GM15510 (cell line): ENCODE results near the gene LRRC31.

ENCODE experiments used
- POLR2A ChIP-seq: IDR thresholded peaks from 3 replicates; pipeline ENCODE4 v1.6.1; 2011; ENCODE audit warnings: borderline replicate concordance; ENCODE audit not compliant: insufficient read length; ENCODE audit errors: extremely low read depth

Gene LRRC31

DNA sequence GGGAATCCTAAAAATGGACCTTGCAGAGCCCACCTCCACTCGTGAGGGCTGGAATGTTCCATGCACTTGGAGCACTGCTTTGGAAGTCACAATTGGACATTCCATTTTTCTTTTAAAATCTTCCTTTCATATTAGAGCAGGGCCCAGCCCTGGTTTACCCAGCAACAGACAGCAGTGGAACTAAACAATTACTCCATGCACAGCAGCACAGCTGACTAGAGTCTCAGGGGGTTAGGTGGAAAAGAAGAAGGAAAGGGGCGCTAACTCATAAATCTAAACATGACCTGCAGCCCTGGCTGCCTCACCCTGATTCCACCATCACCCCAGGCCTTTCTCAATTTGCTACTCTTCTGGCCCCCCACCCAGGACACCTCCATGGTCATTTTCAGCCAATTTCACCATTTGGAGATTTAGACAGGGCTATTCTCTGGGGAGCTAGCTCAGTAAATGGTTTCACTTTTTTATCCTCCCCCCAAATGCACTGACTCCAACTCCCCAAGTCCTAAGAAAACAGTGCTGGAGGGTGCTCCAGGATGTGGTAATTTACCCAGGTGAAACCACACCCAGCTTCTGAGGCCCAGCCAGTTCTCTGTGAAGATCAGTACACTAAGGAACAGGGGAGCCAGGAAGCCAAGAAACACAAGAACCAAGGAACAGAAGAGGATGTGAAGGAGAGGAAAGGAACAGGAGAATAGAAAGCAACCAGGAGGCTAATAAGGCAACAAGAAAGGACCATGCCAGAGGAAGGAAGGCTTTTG is 1.6 kb upstream of the LRRC31 start:
- no peak for TF ChIP-seq POLR2A

DNA sequence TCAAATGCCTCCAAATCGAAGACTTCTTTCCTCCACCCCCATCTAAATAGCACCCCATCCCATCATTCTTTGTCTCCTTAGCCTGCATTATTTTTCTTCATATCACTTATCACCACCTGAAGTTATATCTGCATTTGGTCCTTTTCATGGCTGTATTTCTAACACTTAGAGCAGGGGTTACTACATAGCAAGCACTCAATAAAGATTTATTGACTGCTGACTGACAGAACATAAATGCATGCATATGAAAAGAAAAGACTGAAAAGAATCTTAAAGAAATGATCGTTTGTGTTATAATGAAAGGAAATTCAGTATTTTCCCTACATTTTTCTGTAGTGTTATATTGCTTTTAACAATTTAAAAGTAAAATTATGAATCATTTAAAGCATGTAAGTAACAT is 1.4 kb downstream of the LRRC31 start:
- no peak for TF ChIP-seq POLR2A

GRCh38 chr3:169867584-169868210 is 2.0 kb downstream of the LRRC31 start:
- no peak for TF ChIP-seq POLR2A

DNA sequence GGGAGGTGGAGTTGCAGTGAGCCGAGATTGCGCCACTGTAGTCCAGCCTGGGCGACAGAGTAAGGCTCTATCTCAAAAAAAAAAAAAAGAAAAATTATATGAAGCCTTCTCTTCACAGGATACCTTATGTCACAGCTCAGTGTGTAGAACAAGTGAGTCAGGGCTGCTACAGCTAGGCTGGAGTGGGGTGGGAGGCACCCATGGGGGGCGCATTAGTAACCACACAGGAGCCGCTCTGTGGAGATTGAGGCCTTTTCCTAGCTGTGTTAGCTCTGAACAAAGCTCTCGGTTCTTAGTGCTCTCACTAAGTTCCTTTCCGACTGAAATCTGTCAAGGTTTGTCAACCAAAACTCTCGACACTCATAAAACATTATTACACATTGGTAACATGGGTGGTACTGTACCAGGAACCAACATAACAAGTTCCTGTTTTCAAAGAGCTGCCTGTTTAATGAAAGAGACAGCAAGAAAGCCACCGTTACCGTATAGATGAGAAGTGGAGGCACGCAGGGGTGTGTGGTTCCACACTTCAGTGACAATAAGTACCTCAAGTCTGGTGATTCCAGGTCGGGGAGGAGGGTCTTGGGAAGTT is 4.5 kb downstream of the LRRC31 start:
- no peak for TF ChIP-seq POLR2A

- no peak for TF ChIP-seq POLR2A
Measured at GRCh38 chr3:169864270-169864669, 5.5 kb downstream of the LRRC31 start.

DNA sequence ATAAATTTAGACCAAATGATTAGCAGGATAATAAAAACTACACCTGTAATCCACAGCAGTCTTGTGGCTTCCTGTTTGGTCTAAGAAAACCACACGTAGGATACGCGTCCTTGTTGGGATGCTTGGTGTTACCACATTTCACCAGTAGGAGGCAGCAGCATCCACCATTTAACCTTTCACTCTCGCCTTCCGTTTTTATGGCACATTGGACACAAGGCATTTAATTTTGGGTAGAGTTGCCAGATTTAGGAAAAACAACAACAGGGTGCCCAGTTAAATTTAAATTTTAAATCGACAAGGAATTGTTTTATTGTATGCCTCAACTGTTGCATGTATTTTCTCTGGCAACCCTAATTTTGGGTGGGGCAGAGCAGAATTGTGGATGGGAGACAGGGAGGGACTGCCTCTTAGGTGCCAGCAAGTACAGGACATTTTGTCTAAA is 6.3 kb downstream of the LRRC31 start:
- TF ChIP-seq POLR2A: no peak

- TF ChIP-seq POLR2A: no peak
Measured at GRCh38 chr3:169861871-169862270, 7.9 kb downstream of the LRRC31 start.

DNA sequence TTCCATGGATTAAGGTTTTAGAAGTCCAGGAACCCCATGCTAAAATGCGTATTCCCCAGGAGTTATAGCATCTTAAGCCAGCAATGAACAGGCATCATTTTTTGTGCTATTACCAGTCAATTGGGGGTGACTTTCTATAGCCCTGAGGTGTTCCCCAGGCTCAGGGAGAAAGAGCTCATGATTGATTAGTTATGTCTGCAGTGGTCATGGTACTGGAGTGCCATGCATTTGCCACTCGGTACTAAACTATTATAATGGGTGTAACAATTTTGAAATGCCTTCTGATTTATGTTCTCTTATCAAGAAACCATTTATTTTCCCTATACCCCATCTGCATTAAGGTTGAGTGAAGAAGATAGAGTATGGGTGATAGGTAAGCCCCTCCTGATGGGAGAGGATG is 11.9 kb downstream of the LRRC31 start:
- no peak for TF ChIP-seq POLR2A

GRCh38 chr3:169855514-169855913 is 14.2 kb downstream of the LRRC31 start:
- TF ChIP-seq POLR2A: no peak

DNA sequence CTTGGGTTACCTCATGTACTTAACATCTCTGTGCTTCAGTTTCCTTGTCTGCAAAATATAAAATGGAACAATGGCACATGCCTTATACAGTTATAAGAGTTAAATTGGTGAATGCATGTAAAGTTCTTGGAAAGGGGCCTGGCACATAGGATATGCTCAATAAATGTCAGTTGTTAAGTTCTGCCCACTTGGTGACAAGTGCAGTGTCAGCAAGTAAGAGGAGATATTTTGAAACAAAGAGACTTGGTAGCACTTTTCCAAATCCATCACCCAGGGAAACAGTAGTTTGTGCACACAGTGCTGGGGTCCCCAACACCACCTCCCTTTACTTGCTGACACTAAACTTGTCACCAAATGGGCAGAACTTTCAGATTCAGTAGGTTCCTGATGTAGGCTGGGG is 19.1 kb downstream of the LRRC31 start:
- TF ChIP-seq POLR2A: no peak

DNA sequence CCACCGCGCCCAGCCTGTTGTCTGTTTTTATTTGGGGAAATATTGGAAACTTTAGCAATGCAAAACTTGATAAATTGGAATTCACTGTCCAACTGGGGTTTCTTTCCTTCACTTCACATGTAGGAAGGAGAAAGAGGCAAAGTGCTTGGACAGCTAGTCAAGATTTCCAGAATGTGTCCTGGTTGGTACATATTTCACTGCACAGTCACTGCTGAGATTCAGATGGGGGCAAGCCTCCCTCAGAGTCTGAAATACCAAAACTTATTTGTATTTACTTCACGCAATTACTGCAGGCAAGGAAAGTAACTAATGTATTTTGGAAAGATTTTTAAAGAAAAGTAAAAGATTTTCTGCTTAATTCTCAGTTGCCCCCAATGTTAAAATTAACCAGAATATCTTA is 21.0 kb downstream of the LRRC31 start:
- TF ChIP-seq POLR2A: no peak

- no peak for TF ChIP-seq POLR2A
Measured at GRCh38 chr3:169847896-169848295, 21.8 kb downstream of the LRRC31 start.

DNA sequence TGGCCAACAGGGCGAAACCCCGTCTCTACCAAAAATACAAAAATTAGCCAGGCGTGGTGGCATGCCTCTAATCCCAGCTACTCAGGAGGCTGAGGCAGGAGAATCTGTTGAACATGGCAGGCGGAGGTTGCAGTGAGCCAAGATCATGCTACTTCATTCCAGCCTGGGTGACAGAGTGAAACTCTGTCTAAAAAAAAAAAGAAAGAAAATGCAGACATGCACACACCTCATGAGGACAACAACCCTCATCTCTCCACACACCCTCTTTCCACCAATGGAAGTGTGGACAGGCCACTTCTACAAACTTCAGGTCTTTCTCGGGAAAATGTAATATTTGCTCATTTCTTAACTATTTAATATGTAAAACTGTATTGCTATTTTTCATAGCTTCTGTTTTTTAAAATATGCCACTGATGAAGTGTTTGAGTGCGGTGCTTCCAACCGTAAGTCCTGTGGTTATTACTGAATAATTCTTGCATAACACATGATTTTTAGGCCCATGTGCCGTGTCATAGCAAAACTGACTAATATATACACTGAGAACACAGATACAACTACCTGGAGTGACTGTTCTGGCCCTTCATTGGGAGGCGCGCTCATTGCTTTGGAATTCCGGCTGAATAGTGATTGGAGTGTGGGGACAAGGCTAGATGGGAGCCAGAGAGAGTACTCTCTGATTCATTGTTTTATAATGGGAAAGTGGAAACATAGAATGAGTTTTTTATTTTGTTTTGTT is 23.1 kb downstream of the LRRC31 start:
- TF ChIP-seq POLR2A: no peak

DNA sequence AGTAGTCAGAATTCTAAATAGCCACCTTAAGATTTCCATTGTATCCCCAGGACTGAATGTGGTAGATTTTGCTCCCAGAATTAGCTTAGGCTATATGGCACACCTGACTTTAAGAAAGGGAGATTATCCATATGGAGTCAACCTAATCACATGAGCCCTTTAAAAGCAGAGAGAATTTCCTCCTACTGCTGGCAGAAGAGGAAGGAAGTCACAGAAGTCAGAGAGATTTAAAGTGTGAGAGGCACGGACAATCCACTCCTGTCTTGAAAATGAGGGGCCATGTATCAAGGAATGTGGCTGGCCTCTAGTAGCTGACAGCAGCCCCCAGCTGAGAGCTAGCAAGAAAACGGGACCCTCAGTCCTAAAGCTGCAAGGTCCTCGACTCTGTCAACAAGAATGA is 26.8 kb downstream of the LRRC31 start:
- no peak for TF ChIP-seq POLR2A

- TF ChIP-seq POLR2A: no peak
Measured at GRCh38 chr3:169841171-169841570, 28.6 kb downstream of the LRRC31 start.
